COLO668 (cell line): Measurements from ENCODE around the gene DCAF8L2.
"Not testable (repeated sequence)": the region's sequence is repeated elsewhere in the genome, so short reads cannot be mapped to it uniquely, and the experiment has no call there.

Source experiments
- DNase-seq: peaks from one replicate; lab custom pipeline; 2025; ENCODE audit not compliant: unreplicated experiment; lab: John Stamatoyannopoulos, UW

DCAF8L2 gene

GRCh38 chrX:27675493-27675892 is 85.3 kb downstream of the DCAF8L2 start:
- no peak for DNase-seq

DNA sequence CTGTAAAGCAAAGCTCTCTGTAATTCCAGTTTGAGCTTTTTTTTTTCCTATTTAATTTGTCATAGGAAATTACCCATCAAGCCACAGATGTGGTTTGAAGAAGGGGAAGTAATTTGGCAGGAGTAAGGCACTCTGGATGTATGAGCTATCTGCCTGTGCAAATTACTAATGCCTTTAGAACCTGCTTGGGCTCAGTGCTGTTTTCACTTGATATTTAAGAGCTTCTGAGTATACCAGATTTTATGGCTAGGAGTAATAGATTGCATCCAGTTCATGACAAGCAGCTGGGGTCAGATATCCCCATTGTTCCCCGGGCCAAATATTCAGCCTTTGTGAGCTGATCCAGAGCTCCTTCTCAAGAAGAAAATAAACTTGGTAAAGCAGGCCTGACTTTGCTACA is 89.1 kb downstream of the DCAF8L2 start:
- no peak for DNase-seq

GRCh38 chrX:27680726-27681125 is 90.6 kb downstream of the DCAF8L2 start:
- DNase-seq, result no peak

GRCh38 chrX:27683566-27684208 is 93.5 kb downstream of the DCAF8L2 start:
- DNase-seq, result not testable (repeated sequence)

DNA sequence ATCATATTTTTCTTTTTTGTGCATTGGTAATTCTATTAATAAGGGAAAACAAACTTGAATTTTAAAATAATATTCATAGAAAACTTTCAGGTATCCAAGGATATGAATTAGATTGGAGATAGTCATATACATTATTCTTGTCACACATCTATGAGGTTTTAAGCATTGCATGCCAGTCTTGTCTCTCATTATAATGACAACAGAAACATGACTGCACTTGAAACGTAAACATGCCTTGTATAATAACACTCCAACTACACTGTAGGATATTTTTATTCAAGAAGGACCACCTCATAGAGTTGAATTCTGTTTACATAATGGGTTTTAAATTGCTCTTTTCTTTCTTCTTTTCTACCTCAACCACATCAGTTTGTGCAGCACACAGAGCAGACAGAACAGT is 104.5 kb downstream of the DCAF8L2 start:
- no peak for DNase-seq

DNA sequence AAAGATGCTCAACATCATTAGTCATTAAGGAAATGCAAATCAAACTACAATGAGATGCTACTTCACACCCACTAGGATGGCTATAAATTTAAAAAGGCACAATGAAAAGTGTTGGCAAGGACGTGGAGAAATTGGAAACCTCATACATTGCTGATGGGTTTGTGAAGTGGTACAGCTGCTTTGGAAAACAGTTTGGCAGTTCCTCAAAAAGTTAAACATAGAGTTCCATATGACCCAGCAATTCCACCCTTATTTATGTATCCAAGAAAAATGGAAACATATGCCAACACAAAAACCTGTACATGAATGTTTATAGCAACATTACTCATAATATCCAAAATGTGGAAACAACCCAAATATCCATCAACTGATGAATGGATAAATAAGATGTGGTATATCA is 116.4 kb downstream of the DCAF8L2 start:
- no peak for DNase-seq

- DNase-seq, result no peak
Measured at GRCh38 chrX:27715610-27716009, 125.5 kb downstream of the DCAF8L2 start.

GRCh38 chrX:27728291-27728690 is 138.1 kb downstream of the DCAF8L2 start:
- DNase-seq, result no peak

DNA sequence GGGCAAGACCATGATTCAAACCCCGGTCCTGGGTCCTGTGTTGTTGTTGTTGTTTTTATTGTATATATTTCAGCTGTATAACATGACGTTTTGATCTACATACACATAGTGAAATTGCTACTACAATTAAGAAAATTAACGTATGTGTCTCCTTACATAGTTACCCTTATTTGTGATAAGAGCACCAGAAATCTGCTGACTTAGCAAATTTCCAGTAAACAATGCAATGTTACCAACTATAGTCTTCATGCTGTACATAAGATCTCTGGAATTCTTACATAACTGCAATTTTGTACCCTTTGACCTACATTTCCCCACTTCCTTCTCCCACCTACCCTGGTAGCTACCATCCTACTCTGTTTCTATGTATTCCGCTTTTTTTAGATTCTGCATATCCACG is 141.8 kb downstream of the DCAF8L2 start:
- no peak for DNase-seq

- no peak for DNase-seq
Measured at GRCh38 chrX:27735914-27736313, 145.8 kb downstream of the DCAF8L2 start.

- DNase-seq, result no peak
Measured at GRCh38 chrX:27740933-27741332, 150.8 kb downstream of the DCAF8L2 start.

DNA sequence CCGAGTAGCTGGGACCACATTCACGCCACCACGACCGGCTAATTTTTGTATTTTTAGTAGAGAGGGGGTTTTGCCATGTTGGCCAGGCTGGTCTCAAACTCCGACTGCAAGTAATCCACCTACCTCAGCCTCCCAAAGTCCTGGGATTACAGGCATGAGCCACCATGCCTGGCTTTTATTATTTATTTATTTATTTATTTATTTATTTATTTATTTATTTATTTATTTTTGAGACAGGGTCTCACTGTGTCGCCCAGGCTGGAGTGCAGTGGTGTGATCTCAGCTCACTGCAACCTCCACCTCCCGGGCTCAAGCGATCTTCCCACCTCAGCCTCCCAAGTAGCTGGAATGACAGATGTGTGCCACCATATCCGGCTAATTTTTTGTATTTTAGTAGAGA is 153.4 kb downstream of the DCAF8L2 start:
- DNase-seq, result not testable (repeated sequence)

GRCh38 chrX:27746516-27746915 is 156.4 kb downstream of the DCAF8L2 start:
- no peak for DNase-seq

DNA sequence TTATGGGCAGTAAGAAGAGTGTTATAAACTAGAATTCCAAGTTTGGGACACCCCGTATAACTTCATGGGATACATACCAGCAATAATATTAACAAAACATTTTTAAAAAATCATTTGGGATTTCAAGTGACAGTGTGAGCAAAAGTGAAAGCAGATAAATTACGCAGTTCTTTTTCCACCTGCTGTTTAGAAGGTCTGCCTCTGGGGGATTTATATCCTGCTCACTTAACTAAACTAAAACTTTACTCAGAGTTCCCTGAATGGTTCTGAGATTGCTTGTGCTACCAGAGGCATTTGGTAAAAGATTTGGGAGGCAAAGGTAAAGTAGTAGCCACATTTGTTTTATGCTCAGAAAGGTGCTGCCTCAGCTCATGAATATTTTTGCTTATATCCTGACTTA is 160.2 kb downstream of the DCAF8L2 start:
- not testable (repeated sequence) for DNase-seq

- DNase-seq, result no peak
Measured at GRCh38 chrX:27751976-27752375, 161.8 kb downstream of the DCAF8L2 start.

GRCh38 chrX:27765718-27766117 is 175.6 kb downstream of the DCAF8L2 start:
- DNase-seq, result no peak

- DNase-seq, result no peak
Measured at GRCh38 chrX:27767387-27767786, 177.2 kb downstream of the DCAF8L2 start.

GRCh38 chrX:27775984-27776383 is 185.8 kb downstream of the DCAF8L2 start:
- DNase-seq, result no peak

DNA sequence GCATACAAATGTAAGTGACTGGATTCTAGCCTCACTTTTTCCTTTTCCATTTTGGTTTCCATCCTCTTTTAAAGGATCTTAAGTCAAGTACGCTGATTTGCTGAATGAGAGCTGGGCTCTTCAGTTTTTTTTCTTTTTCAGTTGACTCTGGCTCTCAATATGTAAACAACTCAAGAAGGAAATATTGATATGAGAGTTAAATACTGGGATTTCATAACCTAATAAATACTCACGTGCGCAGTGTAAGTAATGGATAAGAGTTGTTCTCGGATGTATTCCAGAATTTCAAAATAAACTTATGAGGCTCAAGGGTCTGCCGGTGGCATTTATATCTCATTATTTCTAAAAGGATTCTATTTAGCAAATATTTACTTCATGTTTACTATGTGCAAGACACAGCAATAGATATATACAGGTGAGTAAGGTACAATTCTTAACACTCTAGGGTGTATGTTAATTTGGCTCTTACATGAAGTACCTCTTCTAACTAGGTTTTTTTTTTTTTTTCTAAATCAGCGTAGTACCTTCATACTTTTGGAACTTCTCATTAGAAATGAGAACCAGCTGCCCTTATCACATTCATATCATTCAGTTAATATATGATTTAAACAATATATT is 206.6 kb downstream of the DCAF8L2 start:
- DNase-seq, result no peak

- no peak for DNase-seq
Measured at GRCh38 chrX:27797575-27797974, 207.4 kb downstream of the DCAF8L2 start.
